Body of pancreas (tissue), 4 donors: Measurements from ENCODE around the gene PRR14. TPM values are rescaled to one million over a fixed set of nuclear protein-coding genes. Genes with fewer than 3 reads are reported as not detected.

ENCODE experiments used
- ATAC-seq: fragments of 150-250 bp; one replicate; pipeline ENCODE4 v1.9.1; 2016
- DNase-seq, 4 donors: peaks; one replicate each; pipeline ENCODE4 v3.0.0-alpha.2; 2019
- H3K27ac ChIP-seq, 4 donors: fragments of 200-600 bp; sonication (generic); 1 replicate in 3 of 4; 2 replicates in 1 of 4; pipeline versions ENCODE4 v1.5.1 to v1.6.1; 2016 to 2019; ENCODE audit warnings: mild to moderate bottlenecking in 1 of 4, mixed read lengths in 1 of 4, moderate library complexity in 1 of 4
- H3K27me3 ChIP-seq, 2 donors: fragments of 200-600 bp; sonication (generic); one replicate each; pipeline ENCODE4 v1.6.0; 2016; ENCODE audit warnings: mild to moderate bottlenecking in 1 of 2
- H3K36me3 ChIP-seq, 2 donors: fragments of 200-600 bp; sonication (generic); replicated peaks in 1 of 2; 2 replicates each; pipeline ENCODE4 v1.5.1; 2016; ENCODE audit warnings: low read depth in 2 of 2; ENCODE audit not compliant: insufficient read depth in 1 of 2
- H3K4me1 ChIP-seq: fragments of 200-600 bp; sonication (generic); one replicate; pipeline ENCODE4 v1.6.0; 2016
- H3K4me3 ChIP-seq, 2 donors: fragments of 200-600 bp; sonication (generic); 1 replicate in 1 of 2; 2 replicates in 1 of 2; pipeline ENCODE4 v1.5.1; 2016 to 2019
- H3K9me3 ChIP-seq, 3 donors: fragments of 200-600 bp; sonication (generic); 1 replicate in 2 of 3; 2 replicates in 1 of 3; pipeline ENCODE4 v1.5.1; 2016
- POLR2A ChIP-seq, 3 donors: fragments of 450-650 bp; IDR thresholded peaks; one replicate each; pipeline ENCODE4 v1.6.1; 2016; ENCODE audit warnings: antibody characterized with exemption in 3 of 3, mild to moderate bottlenecking in 2 of 3
- WGBS, 2 donors: methylation state at CpG; one replicate each; pipeline ENCODE4 v1.1.5; 2017; 5-methylcytosine and 5-hydroxymethylcytosine counted together
- intact Hi-C: fragments of 100-400 bp; cut with DNase I; formaldehyde crosslinking; loops from one replicate; pipeline ENCODE4 v1.15.1; 2023
- total RNA-seq, 2 donors: library from RNA; depleted of rRNA; stranded (reverse); fragments of >200 nt; gene quantifications; one replicate each; pipeline ENCODE4 v1.1.0, GENCODE V29; 2016
- TF ChIP-seq, protein P1 (sequence below), 7 experiments: fragments of 450-650 bp in 4 of 7; fragments of 200-600 bp in 3 of 7; sonication (generic) in 3 of 7; IDR thresholded peaks; one replicate each; pipeline ENCODE4 v1.5.1; 2016 to 2019; ENCODE audit warnings: antibody characterized with exemption in 7 of 7

The PRR14 gene
- total RNA-seq, 2 donors from 2014 or later = 20.5 to 65.6 TPM

- 95 to 96% methylated on average over 15 to 18 of the region's 18 CpGs for WGBS, 2 donors
- ATAC-seq = no peak
- H3K4me1 ChIP-seq = peaks cover 31% of the 10 kb centered on the region
- no peak for DNase-seq
- H3K27me3 ChIP-seq = no peaks in the 10 kb centered on the region
- no peaks in the 10 kb centered on the region for H3K9me3 ChIP-seq
- H3K4me3 ChIP-seq = no peak overlapping the region
- intact Hi-C loops = no loop called here
- no peak for TF ChIP-seq POLR2A (IDR thresholded peaks at IDR 0.05)
- TF ChIP-seq, protein P1, sequence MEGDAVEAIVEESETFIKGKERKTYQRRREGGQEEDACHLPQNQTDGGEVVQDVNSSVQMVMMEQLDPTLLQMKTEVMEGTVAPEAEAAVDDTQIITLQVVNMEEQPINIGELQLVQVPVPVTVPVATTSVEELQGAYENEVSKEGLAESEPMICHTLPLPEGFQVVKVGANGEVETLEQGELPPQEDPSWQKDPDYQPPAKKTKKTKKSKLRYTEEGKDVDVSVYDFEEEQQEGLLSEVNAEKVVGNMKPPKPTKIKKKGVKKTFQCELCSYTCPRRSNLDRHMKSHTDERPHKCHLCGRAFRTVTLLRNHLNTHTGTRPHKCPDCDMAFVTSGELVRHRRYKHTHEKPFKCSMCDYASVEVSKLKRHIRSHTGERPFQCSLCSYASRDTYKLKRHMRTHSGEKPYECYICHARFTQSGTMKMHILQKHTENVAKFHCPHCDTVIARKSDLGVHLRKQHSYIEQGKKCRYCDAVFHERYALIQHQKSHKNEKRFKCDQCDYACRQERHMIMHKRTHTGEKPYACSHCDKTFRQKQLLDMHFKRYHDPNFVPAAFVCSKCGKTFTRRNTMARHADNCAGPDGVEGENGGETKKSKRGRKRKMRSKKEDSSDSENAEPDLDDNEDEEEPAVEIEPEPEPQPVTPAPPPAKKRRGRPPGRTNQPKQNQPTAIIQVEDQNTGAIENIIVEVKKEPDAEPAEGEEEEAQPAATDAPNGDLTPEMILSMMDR (IDR thresholded peaks at IDR 0.05) = no peak
- H3K27ac ChIP-seq = no peak overlapping the region
- H3K36me3 ChIP-seq = peaks cover 0 to 8% of the 10 kb centered on the region in 2 donors
Observed at GRCh38 chr16:30654856-30655255, 4.1 kb downstream of the PRR14 start.

DNA sequence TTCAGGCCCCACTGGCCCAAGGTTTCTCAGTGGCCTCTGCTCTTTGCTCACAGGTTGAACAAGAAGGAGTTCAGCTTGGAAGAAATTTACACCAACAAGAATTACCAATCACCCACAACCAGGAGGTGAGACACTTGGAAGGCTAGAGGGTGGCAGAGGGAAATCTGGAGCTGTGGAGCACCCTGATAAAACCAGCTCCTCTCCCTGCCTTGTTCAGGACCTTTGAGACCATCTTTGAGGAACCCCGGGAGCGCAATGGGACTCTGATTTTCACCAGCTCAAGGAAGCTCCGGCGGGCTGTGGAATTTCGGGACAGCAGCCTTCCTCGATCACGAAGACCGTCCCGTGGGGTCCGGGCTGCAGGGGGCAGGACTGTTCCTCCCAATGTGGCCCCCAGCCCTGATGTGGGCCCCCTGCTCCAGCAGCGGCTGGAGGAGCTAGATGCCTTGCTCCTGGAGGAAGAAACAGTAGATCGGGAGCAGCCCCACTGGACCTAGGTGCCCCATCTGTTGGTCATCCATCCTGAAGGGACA, 5.1 kb downstream of the PRR14 start:
- Histone ChIP-seq H3K9me3 (no peaks in the 10 kb centered on the region), H3K36me3 (peaks cover 0 to 8% of the 10 kb centered on the region in 2 donors), H3K27me3 (no peaks in the 10 kb centered on the region), H3K4me3 (no peak overlapping the region), H3K27ac (no peak overlapping the region), H3K4me1 (peaks cover 37% of the 10 kb centered on the region)
- no peak for DNase-seq
- no peak for ATAC-seq
- TF ChIP-seq POLR2A (IDR thresholded peaks at IDR 0.05) = no peak
- TF ChIP-seq, protein P1 (IDR thresholded peaks at IDR 0.05) = no peak
- intact Hi-C loops = no loop called here
- WGBS, 2 donors = 93 to 94% methylated on average over 12 of the region's 12 CpGs

- no peak overlapping the region for H3K4me3 ChIP-seq
- no peak for TF ChIP-seq POLR2A (IDR thresholded peaks at IDR 0.05)
- TF ChIP-seq, protein P1 (IDR thresholded peaks at IDR 0.05) = no peak
- no peak for DNase-seq
- WGBS, 2 donors = 91 to 92% methylated on average over 8 of the region's 8 CpGs
- no peak for ATAC-seq
- H3K4me1 ChIP-seq = peaks cover 42% of the 10 kb centered on the region
- H3K36me3 ChIP-seq = peaks cover 0 to 8% of the 10 kb centered on the region in 2 donors
- H3K27me3 ChIP-seq = no peaks in the 10 kb centered on the region
- no peaks in the 10 kb centered on the region for H3K9me3 ChIP-seq
- H3K27ac ChIP-seq = peak overlapping the region; percentile 19 to 99 (median 84)
- intact Hi-C loops = no loop called here
Observed at GRCh38 chr16:30656388-30656787, 5.6 kb downstream of the PRR14 start.

DNA sequence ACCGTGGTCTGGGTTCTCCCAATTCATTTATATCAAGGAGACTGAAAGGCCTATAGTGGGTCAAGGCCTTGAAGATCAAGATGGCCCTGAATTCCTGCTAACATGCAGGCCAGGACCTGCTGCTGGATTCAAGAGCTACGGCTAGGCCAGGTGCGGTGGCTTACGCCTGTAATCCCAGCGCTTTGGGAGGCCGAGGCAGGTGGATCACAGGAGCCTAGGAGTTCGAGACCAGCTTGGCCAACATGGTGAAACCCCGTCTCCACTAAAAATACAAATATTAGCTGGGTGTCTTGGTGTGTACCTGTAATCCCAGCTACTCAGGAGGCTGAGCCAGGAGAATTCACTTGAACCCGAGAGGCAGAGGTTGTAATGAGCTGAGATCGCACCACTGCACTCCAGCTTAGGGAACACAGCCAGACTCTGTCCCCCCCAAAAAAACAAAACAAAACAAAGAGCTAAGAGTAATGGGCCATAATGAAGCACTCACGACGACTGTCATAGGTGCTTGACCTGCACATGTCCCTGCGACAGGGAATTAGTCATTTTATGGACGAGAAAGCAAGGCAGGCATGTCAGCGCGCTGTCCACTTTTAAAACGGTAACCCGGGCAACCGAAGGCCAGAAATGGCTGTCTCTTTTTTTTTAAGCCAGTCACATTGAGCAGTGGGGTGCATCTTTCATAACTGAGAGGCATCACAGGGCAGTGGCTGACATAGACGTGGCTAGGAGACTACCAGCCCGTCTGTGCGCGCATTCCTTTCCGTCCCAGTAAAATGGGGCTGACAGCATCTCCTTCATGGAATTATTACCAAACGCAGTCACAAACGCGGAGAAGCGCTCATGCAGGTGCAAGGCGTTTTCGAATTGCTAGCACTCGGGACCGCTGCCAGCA, 6.5 kb downstream of the PRR14 start:
- peak overlapping the region; percentile 19 to 99 (median 84) for H3K27ac ChIP-seq
- no peaks in the 10 kb centered on the region for H3K9me3 ChIP-seq
- H3K27me3 ChIP-seq = no peaks in the 10 kb centered on the region
- DNase-seq (no peak), ATAC-seq (no peak)
- intact Hi-C loops = no loop called here
- H3K4me1 ChIP-seq = peaks cover 44% of the 10 kb centered on the region
- 27 to 54% methylated on average over 17 to 32 of the region's 32 CpGs for WGBS, 2 donors
- peaks cover 0 to 8% of the 10 kb centered on the region in 2 donors for H3K36me3 ChIP-seq
- TF ChIP-seq, protein P1 (IDR thresholded peaks at IDR 0.05) = no peak
- no peak for TF ChIP-seq POLR2A (IDR thresholded peaks at IDR 0.05)
- no peak overlapping the region for H3K4me3 ChIP-seq
